HTR-8/SVneo (cell line): ENCODE data around the gene WFIKKN1.

ENCODE experiments used
- DNase-seq: peaks from one replicate; pipeline ENCODE4 v3.0.0; 2011; ENCODE audit warnings: low spot score, mixed read lengths; ENCODE audit not compliant: insufficient read length
- FAIRE-seq: peaks from 2 replicates; lab custom pipeline; 2011; peaks lifted over from hg19 to GRCh38; lab: Jason Lieb, UNC

The WFIKKN1 gene, protein sequence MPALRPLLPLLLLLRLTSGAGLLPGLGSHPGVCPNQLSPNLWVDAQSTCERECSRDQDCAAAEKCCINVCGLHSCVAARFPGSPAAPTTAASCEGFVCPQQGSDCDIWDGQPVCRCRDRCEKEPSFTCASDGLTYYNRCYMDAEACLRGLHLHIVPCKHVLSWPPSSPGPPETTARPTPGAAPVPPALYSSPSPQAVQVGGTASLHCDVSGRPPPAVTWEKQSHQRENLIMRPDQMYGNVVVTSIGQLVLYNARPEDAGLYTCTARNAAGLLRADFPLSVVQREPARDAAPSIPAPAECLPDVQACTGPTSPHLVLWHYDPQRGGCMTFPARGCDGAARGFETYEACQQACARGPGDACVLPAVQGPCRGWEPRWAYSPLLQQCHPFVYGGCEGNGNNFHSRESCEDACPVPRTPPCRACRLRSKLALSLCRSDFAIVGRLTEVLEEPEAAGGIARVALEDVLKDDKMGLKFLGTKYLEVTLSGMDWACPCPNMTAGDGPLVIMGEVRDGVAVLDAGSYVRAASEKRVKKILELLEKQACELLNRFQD

GRCh38 chr16:630815-631405 lies at the start of gene WFIKKN1:
Gene WFIKKN1, plus strand, starts transcription at chr16:630985. Its CDS starts 269 bp downstream, at chr16:631254.
- no peak for FAIRE-seq
- DNase-seq, result no peak

DNA sequence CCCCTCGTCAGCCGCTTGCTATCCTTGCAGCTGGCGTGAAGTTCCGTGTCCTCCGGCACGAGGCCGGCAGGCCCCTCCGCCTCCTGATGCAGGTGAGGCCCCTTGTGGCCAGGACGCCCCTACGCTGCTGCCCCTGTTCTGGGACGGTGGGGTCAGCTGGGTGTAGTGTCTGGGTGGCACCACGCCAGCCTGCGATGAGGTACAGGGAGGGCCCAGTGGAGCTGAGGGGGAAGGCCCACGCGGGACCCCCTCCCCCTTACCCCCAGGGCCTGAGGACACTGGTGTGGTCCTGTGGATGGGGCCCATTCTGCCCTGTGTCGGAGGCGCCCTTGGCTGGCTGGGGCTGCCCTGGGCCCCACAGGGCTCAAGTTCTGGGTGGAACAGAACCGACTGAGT lies 48.6 kb upstream of the WFIKKN1 start:
- FAIRE-seq, result no peak
- no peak for DNase-seq

GRCh38 chr16:582614-583331 lies 48.0 kb upstream of the WFIKKN1 start:
- DNase-seq (no peak), FAIRE-seq (peak; percentile 33)

DNA sequence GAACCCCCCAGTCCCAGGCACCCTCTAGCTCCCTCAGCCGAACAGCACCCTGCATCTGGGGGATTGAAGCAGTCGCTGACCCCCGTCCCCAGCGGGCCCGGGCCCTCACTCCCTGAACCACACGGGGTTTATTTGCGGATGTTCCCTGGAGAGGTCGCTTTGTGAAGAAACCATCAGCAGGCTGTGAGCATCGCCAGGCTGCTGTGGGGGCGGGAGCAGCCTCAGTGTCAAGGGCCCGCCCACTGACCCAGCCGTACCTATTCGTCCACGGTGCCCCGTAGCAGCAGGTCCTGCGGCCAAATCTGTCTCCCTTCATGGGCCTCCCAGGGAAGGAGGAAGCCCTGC lies 47.3 kb upstream of the WFIKKN1 start:
- FAIRE-seq, result no peak
- no peak for DNase-seq

DNA sequence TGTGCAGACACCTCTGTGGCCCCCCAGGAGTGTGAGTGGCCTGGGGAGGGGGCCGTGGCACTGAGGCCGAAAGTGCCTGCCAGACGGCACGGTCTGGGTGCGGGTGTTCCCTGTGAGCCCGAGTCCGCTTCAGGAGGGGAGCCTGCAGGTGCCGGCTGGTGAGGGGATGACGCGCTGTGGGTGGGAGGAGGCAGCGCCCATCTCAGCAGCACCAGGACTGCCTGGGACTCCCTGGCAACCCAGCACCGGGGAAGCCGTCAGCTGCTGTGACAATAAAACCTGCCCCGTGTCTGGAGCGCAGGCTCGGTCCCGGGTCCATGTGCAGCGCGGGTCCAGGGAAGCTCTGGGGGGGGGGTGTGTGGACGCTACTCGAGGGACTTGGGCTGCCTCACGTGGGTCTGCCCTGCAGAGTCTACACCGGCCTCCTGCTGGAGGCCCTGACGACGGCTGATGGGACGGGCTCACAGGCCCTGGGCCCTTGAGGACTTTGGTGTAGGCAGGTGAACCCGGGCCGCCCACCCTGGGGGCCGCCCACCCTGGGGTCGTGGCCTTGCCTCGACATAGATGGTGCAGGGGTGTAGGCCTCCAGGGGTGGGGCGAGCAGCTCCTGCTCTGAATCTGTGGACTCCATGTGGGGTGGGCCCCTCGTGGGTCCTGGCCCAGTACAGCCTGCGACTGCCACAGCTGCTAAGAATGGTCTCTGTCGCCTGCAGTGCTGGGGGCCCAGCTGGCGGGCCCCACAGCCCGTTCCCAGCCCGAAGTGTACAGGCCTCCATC lies 46.8 kb upstream of the WFIKKN1 start:
- no peak for FAIRE-seq
- DNase-seq, result no peak

- no peak for DNase-seq
- FAIRE-seq, result no peak
Observed at GRCh38 chr16:585351-585750, 45.4 kb upstream of the WFIKKN1 start.

DNA sequence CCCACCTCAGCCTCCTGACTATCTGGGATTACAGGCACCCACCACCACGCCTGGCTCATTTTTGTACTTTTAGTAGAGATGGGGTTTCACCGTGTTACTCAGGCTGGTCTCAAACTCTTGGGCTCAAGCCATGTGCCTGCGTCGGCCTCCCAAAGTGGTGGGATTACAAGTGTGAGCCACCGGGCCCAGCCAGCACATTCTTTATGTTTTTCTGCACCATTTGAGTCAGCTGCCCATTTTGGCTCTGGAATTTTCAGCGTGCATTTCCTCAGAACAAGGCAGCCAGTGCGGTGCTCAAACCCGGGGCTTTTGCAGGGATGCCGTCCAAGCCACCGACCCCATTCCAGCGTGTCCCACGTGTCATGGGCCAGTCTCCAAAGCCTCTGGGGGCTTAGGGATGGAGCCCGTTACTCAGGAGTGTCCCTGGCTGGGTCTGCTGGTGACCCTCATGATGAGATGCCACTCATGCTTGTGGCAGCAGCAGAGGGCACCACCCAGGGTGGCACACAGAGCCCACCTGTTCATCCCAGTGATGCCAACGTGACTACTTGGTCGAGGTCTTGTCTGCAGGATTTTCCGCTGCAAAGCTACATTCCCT lies 44.6 kb upstream of the WFIKKN1 start:
- DNase-seq (no peak), FAIRE-seq (no peak)

- DNase-seq (no peak), FAIRE-seq (no peak)
Observed at GRCh38 chr16:586645-587590, 43.9 kb upstream of the WFIKKN1 start.

- DNase-seq, result no peak
- FAIRE-seq, result peak; percentile 44
Observed at GRCh38 chr16:588639-588888, 42.2 kb upstream of the WFIKKN1 start.

- FAIRE-seq (no peak), DNase-seq (peak; percentile 90)
Observed at GRCh38 chr16:588889-589657, 41.7 kb upstream of the WFIKKN1 start.

GRCh38 chr16:589658-590187 lies 41.1 kb upstream of the WFIKKN1 start, which contains the start of gene RAB40C:
Gene RAB40C, plus strand, starts transcription at chr16:590066. Its CDS starts 226 bp downstream, at chr16:590292.
- FAIRE-seq (peak; percentile 96), DNase-seq (peak; percentile 99)

DNA sequence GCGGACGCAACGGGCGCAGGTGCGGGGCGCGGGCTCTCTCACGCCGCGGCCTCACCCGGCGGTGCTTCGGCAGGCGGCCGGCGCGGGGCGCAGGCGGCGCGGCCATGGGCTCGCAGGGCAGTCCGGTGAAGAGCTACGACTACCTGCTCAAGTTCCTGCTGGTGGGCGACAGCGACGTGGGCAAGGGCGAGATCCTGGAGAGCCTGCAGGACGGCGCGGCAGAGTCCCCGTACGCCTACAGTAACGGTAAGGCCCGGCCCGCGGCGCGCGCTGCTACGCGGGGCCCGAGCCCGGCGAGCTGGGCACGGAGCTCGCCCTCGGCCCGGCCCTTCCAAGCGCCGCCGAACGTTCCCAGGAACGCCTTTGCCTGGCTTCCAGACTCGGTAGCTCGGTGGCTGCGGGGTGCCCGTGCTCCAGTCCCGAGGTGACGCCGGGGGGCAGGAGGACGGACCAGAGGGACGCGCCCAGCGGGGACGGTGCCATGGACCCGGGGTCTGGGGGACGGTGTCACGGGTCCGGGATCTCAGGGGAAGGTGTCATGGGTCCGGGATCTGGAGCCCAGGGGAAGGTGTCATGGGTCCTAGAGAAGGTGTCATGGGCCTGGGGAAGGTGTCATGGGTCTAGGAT lies 40.5 kb upstream of the WFIKKN1 start:
- DNase-seq, result no peak
- no peak for FAIRE-seq

DNA sequence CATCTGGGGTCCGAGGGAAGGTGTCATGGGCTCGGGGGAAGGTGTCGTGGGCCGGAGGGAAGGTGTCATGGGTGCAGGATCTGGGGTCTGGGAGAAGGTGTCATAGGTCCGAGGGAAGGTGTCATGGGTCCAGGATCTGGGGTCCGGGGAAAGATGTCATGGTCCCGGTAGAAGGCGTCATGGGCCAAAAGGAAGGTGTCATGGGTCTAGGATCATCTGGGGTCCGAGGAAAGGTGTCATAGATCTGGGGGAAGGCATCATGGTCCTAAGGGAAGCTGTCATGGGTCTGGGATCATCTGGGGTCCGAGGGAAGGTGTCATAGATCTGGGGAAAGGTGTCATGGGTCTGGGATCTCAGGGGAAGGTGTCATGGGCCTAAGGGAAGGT lies 40.0 kb upstream of the WFIKKN1 start:
- DNase-seq, result no peak
- FAIRE-seq, result no peak

- DNase-seq (no peak), FAIRE-seq (no peak)
Observed at GRCh38 chr16:591231-591630, 39.6 kb upstream of the WFIKKN1 start.

DNA sequence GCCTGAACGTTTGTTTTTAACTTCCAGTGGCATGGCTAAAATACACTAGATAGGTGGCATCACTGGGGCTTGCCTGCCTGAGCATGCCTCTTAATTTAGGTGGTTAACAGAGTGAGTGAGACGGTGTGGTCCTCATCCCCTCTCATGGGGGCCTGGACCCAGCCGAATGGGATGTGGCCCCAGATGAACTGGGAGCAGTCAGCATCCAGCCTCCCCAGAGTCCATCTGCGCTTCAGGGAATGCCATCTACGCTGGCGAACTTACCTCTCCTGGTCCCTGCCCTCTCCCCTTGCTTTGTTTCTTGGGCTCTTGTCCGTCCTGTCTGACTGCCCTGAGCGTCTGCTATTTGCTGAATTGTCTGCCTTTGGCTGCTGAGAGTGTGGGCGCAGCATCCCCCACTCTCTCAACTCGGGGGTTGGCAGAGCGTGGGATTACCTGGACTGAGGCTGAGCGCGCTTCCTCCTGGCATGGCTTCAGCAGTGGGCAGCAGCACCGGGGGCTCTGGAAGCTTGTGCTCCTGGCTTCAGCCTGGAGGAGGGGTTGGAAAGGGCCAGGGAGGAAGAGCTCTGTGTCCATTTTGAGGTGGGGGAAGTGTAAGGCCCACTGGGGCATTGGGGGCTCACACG lies 38.8 kb upstream of the WFIKKN1 start:
- FAIRE-seq (no peak), DNase-seq (no peak)

DNA sequence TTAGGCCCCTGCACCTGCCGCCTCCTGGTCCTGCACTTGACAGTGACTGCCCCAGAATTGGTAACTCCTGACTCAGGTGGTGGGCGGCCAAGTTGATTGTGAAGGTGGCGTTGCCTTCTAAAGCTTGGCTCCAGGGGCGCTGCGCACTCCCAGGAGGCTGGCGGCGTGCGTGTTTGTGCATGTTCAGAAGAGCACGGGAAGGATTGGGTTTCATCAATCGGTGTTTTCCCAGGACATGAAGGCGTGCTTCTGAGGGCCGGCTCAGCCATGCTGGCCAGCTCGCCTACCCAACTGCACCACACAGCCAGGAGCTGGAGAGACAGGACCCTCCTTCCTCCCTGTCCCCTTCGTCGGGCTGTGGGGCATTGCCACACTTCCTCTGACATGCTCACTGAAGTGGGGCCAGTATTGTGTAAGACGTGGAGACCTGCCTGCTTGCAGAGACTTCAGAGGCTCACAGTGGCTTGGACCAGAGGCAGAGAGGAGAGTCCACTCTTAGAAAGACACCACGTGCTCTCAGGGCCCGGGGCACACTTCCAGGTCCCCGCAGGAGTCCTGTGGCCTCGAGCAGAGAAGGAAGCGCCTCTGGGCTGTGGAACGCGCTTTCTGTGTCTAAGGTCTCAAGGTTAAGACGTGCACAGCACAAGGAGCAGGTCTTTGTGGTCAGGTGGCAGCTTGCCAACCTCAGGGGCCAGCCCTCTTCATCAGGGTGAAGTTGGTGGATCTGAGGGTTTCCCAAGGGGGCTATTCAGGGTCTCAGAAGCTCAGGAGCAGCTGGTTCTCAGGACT lies 38.1 kb upstream of the WFIKKN1 start:
- DNase-seq (no peak), FAIRE-seq (no peak)
